WTC11 (cell line): ENCODE results near the gene COL19A1. TPM values are rescaled to one million over a fixed set of nuclear protein-coding genes. Genes with fewer than 3 reads are reported as not detected.

Experiments
- ATAC-seq: fragments of 200-7000 bp; cut with Tn5 transposase; 2 replicates; pipeline ENCODE4 v1.10.0; 2021; ENCODE audit warnings: mild to moderate bottlenecking, moderate library complexity
- CTCF ChIA-PET: fragments of 300-600 bp; sonication (Branson Sonifier 250); formaldehyde crosslinking; loops from one replicate; lab custom pipeline; 2021; ENCODE audit warnings: antibody characterized with exemption; lab: Charles Lee
- POLR2A ChIA-PET: fragments of 350-600 bp; sonication (Branson Sonifier 250); formaldehyde crosslinking; loops from one replicate; lab custom pipeline; 2021; ENCODE audit warnings: antibody characterized with exemption; lab: Charles Lee
- DNase-seq: peaks from one replicate; pipeline ENCODE4 v3.0.0; 2021; ENCODE audit warnings: low spot score
- H3K27ac Mint-ChIP-seq: 2 replicates; pipeline ENCODE4 v1.8.0; 2021; ENCODE audit warnings: mixed read lengths
- H3K27me3 Mint-ChIP-seq: 2 replicates; pipeline ENCODE4 v1.8.0; 2021; ENCODE audit warnings: low read depth, mild to moderate bottlenecking, moderate library complexity, mixed read lengths
- H3K36me3 Mint-ChIP-seq: 2 replicates; pipeline ENCODE4 v1.8.0; 2021; ENCODE audit warnings: mixed read lengths
- H3K4me1 Mint-ChIP-seq: 2 replicates; pipeline ENCODE4 v1.8.0; 2022; ENCODE audit warnings: mixed read lengths
- H3K4me3 Mint-ChIP-seq: 2 replicates; pipeline ENCODE4 v1.8.0; 2021; ENCODE audit warnings: mild to moderate bottlenecking, moderate library complexity, mixed read lengths
- H3K9me3 Mint-ChIP-seq: 2 replicates; pipeline ENCODE4 v1.8.0; 2021; ENCODE audit warnings: mixed read lengths
- ATF1 ChIP-seq: sonication (generic); formaldehyde crosslinking; IDR thresholded peaks from 2 replicates; pipeline ENCODE4 v1.8.1; 2023; ENCODE audit warnings: mild to moderate bottlenecking, moderate library complexity, missing genetic modification reagents
- ATF2 ChIP-seq: sonication (generic); formaldehyde crosslinking; IDR thresholded peaks from 2 replicates; pipeline ENCODE4 v1.8.1; 2022; ENCODE audit warnings: low read depth, missing genetic modification reagents, borderline replicate concordance
- CDX4 ChIP-seq: fragments of 250-450 bp; sonication (Bioruptor Pico); IDR thresholded peaks from 2 replicates; pipeline ENCODE4 v1.9.0; 2021; ENCODE audit warnings: moderate library complexity, mild to moderate bottlenecking, inconsistent platforms, borderline replicate concordance
- CREM ChIP-seq: sonication (generic); formaldehyde crosslinking; IDR thresholded peaks from 2 replicates; pipeline ENCODE4 v1.8.1; 2022; ENCODE audit warnings: mild to moderate bottlenecking, missing genetic modification reagents, moderate library complexity
- ELF4 ChIP-seq: sonication (generic); formaldehyde crosslinking; IDR thresholded peaks from 2 replicates; pipeline ENCODE4 v1.8.1; 2022; ENCODE audit warnings: low read depth, mild to moderate bottlenecking, moderate library complexity, missing genetic modification reagents
- ERG ChIP-seq: fragments of 250-450 bp; sonication (Bioruptor Pico); IDR thresholded peaks from 2 replicates; pipeline ENCODE4 v1.8.0; 2021; ENCODE audit warnings: mild to moderate bottlenecking
- ETV6 ChIP-seq: sonication (generic); formaldehyde crosslinking; IDR thresholded peaks from 2 replicates; pipeline ENCODE4 v1.8.1; 2022; ENCODE audit warnings: mild to moderate bottlenecking, missing genetic modification reagents
- GABPB1 ChIP-seq: sonication (generic); formaldehyde crosslinking; IDR thresholded peaks from 2 replicates; pipeline ENCODE4 v1.8.1; 2023; ENCODE audit warnings: mild to moderate bottlenecking, missing genetic modification reagents
- IRF2 ChIP-seq: sonication (generic); formaldehyde crosslinking; IDR thresholded peaks from 2 replicates; pipeline ENCODE4 v1.8.0; 2022; ENCODE audit warnings: low read depth, missing genetic modification reagents, borderline replicate concordance
- MYBL2 ChIP-seq: sonication (generic); formaldehyde crosslinking; IDR thresholded peaks from 2 replicates; pipeline ENCODE4 v1.8.1; 2023; ENCODE audit warnings: mild to moderate bottlenecking, moderate library complexity, missing genetic modification reagents
- NFATC4 ChIP-seq: fragments of 250-450 bp; sonication (Bioruptor Pico); IDR thresholded peaks from 2 replicates; pipeline ENCODE4 v1.9.0; 2021; ENCODE audit warnings: mild to moderate bottlenecking
- NFE2L1 ChIP-seq: sonication (generic); formaldehyde crosslinking; IDR thresholded peaks from 2 replicates; pipeline ENCODE4 v1.8.1; 2023; ENCODE audit warnings: missing genetic modification reagents
- NR1H2 ChIP-seq: sonication (generic); formaldehyde crosslinking; IDR thresholded peaks from 2 replicates; pipeline ENCODE4 v1.9.0; 2021; ENCODE audit warnings: mild to moderate bottlenecking, moderate library complexity, missing genetic modification reagents
- NR3C1 ChIP-seq: sonication (generic); formaldehyde crosslinking; conservative IDR thresholded peaks from 2 replicates; pipeline ENCODE4 v1.8.1; 2023; ENCODE audit warnings: low read depth, mild to moderate bottlenecking, missing genetic modification reagents
- OVOL2 ChIP-seq: fragments of 250-450 bp; sonication (Bioruptor Pico); IDR thresholded peaks from 2 replicates; pipeline ENCODE4 v1.9.0; 2021; ENCODE audit warnings: mild to moderate bottlenecking, borderline replicate concordance
- RELA ChIP-seq: sonication (generic); formaldehyde crosslinking; IDR thresholded peaks from 2 replicates; pipeline ENCODE4 v1.8.1; 2022; ENCODE audit warnings: missing genetic modification reagents, mild to moderate bottlenecking, borderline replicate concordance
- SMAD3 ChIP-seq: sonication (generic); formaldehyde crosslinking; IDR thresholded peaks from 2 replicates; pipeline ENCODE4 v1.8.0; 2022; ENCODE audit warnings: missing genetic modification reagents, mild to moderate bottlenecking, borderline replicate concordance
- SOX15 ChIP-seq: fragments of 250-450 bp; sonication (Bioruptor Pico); IDR thresholded peaks from 2 replicates; pipeline ENCODE4 v1.9.0; 2021; ENCODE audit warnings: mild to moderate bottlenecking
- TEAD1 ChIP-seq: sonication (generic); formaldehyde crosslinking; IDR thresholded peaks from 2 replicates; pipeline ENCODE4 v1.8.0; 2022; ENCODE audit warnings: mild to moderate bottlenecking, missing genetic modification reagents
- TEAD4 ChIP-seq: sonication (generic); formaldehyde crosslinking; IDR thresholded peaks from 2 replicates; pipeline ENCODE4 v1.8.0; 2022; ENCODE audit warnings: mild to moderate bottlenecking, missing genetic modification reagents
- ZBTB21 ChIP-seq: sonication (generic); formaldehyde crosslinking; IDR thresholded peaks from 2 replicates; pipeline ENCODE4 v1.8.1; 2023; ENCODE audit warnings: mild to moderate bottlenecking, missing genetic modification reagents, borderline replicate concordance
- ZNF138 ChIP-seq: sonication (generic); formaldehyde crosslinking; conservative IDR thresholded peaks from 2 replicates; pipeline ENCODE4 v1.8.1; 2022; ENCODE audit warnings: mild to moderate bottlenecking, moderate library complexity, missing genetic modification reagents
- ZNF396 ChIP-seq: fragments of 250-450 bp; sonication (Bioruptor Pico); IDR thresholded peaks from 2 replicates; pipeline ENCODE4 v1.8.0; 2021; ENCODE audit warnings: mild to moderate bottlenecking, moderate library complexity, borderline replicate concordance
- ZNF416 ChIP-seq: fragments of 250-450 bp; sonication (Bioruptor Pico); IDR thresholded peaks from 2 replicates; pipeline ENCODE4 v1.9.0; 2021; ENCODE audit warnings: mild to moderate bottlenecking, inconsistent platforms
- ZNF425 ChIP-seq: fragments of 250-450 bp; sonication (Bioruptor Pico); conservative IDR thresholded peaks from 2 replicates; pipeline ENCODE4 v1.9.0; 2021; ENCODE audit warnings: mild to moderate bottlenecking
- ZNF671 ChIP-seq: fragments of 250-450 bp; sonication (Bioruptor Pico); IDR thresholded peaks from 2 replicates; pipeline ENCODE4 v1.8.0; 2021; ENCODE audit warnings: mild to moderate bottlenecking
- total RNA-seq: library from RNA; stranded (reverse); gene quantifications from 3 replicates; pipeline ENCODE4 v1.2.3, GENCODE V29; 2021

COL19A1 gene
- total RNA-seq, 1 experiment from 2014 or later = not detected

GRCh38 chr6:69954733-69955132, 88.4 kb downstream of the COL19A1 start:
- ATAC-seq = no peak
- POLR2A ChIA-PET = no interaction called here
- no peaks in the 10 kb centered on the region for H3K9me3 Mint-ChIP-seq
- H3K4me1 Mint-ChIP-seq = no peaks in the 10 kb centered on the region
- H3K36me3 Mint-ChIP-seq = no peaks in the 10 kb centered on the region
- TF ChIP-seq ERG (CRISPR knock-in tag) (no peak), NFE2L1 (CRISPR knock-in tag) (no peak), TEAD4 (no peak), SOX15 (CRISPR knock-in tag) (no peak), TEAD1 (no peak), NR1H2 (CRISPR knock-in tag) (no peak), MYBL2 (no peak), ZNF138 (CRISPR knock-in tag) (no peak), RELA (no peak), ETV6 (CRISPR knock-in tag) (no peak), IRF2 (CRISPR knock-in tag) (no peak), ZNF671 (no peak), OVOL2 (CRISPR knock-in tag) (no peak), CDX4 (CRISPR knock-in tag) (no peak), ATF2 (CRISPR knock-in tag) (no peak), NFATC4 (CRISPR knock-in tag) (no peak), CREM (CRISPR knock-in tag) (no peak)
- TF ChIP-seq, all 79 proteins: peak for 0
- CTCF ChIA-PET = no interaction called here
- Mint-ChIP-seq H3K27ac (no peak overlapping the region), H3K4me3 (no peak overlapping the region), H3K27me3 (no peaks in the 10 kb centered on the region)
- DNase-seq = no peak

- no peaks in the 10 kb centered on the region for H3K36me3 Mint-ChIP-seq
- H3K27me3 Mint-ChIP-seq = no peaks in the 10 kb centered on the region
- ChIA-PET POLR2A (no interaction called here), CTCF (no interaction called here)
- H3K4me1 Mint-ChIP-seq = no peaks in the 10 kb centered on the region
- ATAC-seq (no peak), DNase-seq (no peak)
- H3K4me3 Mint-ChIP-seq = no peak overlapping the region
- TF ChIP-seq ELF4 (CRISPR knock-in tag) (no peak), ERG (CRISPR knock-in tag) (no peak), NR3C1 (CRISPR knock-in tag) (no peak), ZBTB21 (no peak), GABPB1 (no peak), ZNF396 (CRISPR knock-in tag) (no peak), IRF2 (CRISPR knock-in tag) (no peak), ZNF425 (CRISPR knock-in tag) (no peak), ATF1 (CRISPR knock-in tag) (no peak), CDX4 (CRISPR knock-in tag) (no peak), SMAD3 (CRISPR knock-in tag) (no peak), ZNF416 (CRISPR knock-in tag) (no peak)
- no peak overlapping the region for H3K27ac Mint-ChIP-seq
- H3K9me3 Mint-ChIP-seq = no peaks in the 10 kb centered on the region
These were observed 91.7 kb downstream of the COL19A1 start for GRCh38 chr6:69957985-69958559.
